ENCODE results near the gene ZNF148. TPM values are rescaled to one million over a fixed set of nuclear protein-coding genes. Genes with fewer than 3 reads are reported as not detected.

ZNF148 gene
- total RNA-seq, 1 experiment from 2014 or later, result 55.8 TPM

GRCh38 chr3:125353659-125354058 lies 21.5 kb downstream of the ZNF148 start:
- Histone ChIP-seq H3K36me3 (ENCODE audit: control insufficient read depth, insufficient read depth, low read length) (no peaks in the 10 kb centered on the region), H3K4me3 (ENCODE audit: low read depth in 2 of 2, low read length in 2 of 2) (no peak overlapping the region), H3K9me3 (ENCODE audit: control insufficient read depth, insufficient read depth, low read depth, low read length) (no peaks in the 10 kb centered on the region), H3K27ac (ENCODE audit: low read length) (no peak overlapping the region), H3K4me1 (ENCODE audit: control insufficient read depth, insufficient read depth, low read length) (peaks cover 10% of the 10 kb centered on the region; the same call in 1 of the 2 replicates), H3K27me3 (ENCODE audit: control insufficient read depth, insufficient read depth, low read length) (no peaks in the 10 kb centered on the region)
- ATAC-seq (no peak), DNase-seq (ENCODE audit: low read depth, low spot score) (no peak)
- TF ChIP-seq REST (IDR thresholded peaks at IDR 0.05; ENCODE audit: insufficient read depth in 1 of 2, low read depth in 2 of 2, low read length in 1 of 2), result no peak
- no peak for TF ChIP-seq SIN3A (IDR thresholded peaks at IDR 0.05; ENCODE audit: borderline replicate concordance, insufficient read depth, low read depth, low read length)
- TF ChIP-seq CTCF (IDR thresholded peaks at IDR 0.05), result no peak
- TF ChIP-seq TCF7L2 (IDR thresholded peaks at IDR 0.05; ENCODE audit: low read depth, low read length), result no peak
- no peak for TF ChIP-seq POLR2AphosphoS5 (IDR thresholded peaks at IDR 0.05; ENCODE audit: low read depth, low read length)
- ChIA-PET POLR2A (no interaction called here), CTCF (no interaction called here)
- BruUV-seq (replicated peaks), result no TSS peak
- intact Hi-C loops (cut with micrococcal nuclease; ENCODE audit: unreplicated experiment) (no loop called here), in situ Hi-C loops (cut with HindIII; ENCODE audit: low pct_unique_long_range_greater_than_20kb, low sequenced_read_pairs) (no loop called here)

GRCh38 chr3:125353128-125353527 lies 22.0 kb downstream of the ZNF148 start:
- POLR2A ChIA-PET, result no interaction called here
- TF ChIP-seq POLR2AphosphoS5 (IDR thresholded peaks at IDR 0.05; ENCODE audit: low read depth, low read length) (no peak), CTCF (IDR thresholded peaks at IDR 0.05) (no peak), TCF7L2 (IDR thresholded peaks at IDR 0.05; ENCODE audit: low read depth, low read length) (no peak), SIN3A (IDR thresholded peaks at IDR 0.05; ENCODE audit: borderline replicate concordance, insufficient read depth, low read depth, low read length) (no peak), REST (IDR thresholded peaks at IDR 0.05; ENCODE audit: insufficient read depth in 1 of 2, low read depth in 2 of 2, low read length in 1 of 2) (no peak)
- Histone ChIP-seq H3K27me3 (ENCODE audit: control insufficient read depth, insufficient read depth, low read length) (no peaks in the 10 kb centered on the region), H3K4me3 (ENCODE audit: low read depth in 2 of 2, low read length in 2 of 2) (no peak overlapping the region), H3K9me3 (ENCODE audit: control insufficient read depth, insufficient read depth, low read depth, low read length) (no peaks in the 10 kb centered on the region), H3K4me1 (ENCODE audit: control insufficient read depth, insufficient read depth, low read length) (peaks cover 10% of the 10 kb centered on the region; the same call in 1 of the 2 replicates), H3K36me3 (ENCODE audit: control insufficient read depth, insufficient read depth, low read length) (no peaks in the 10 kb centered on the region), H3K27ac (ENCODE audit: low read length) (no peak overlapping the region)
- in situ Hi-C loops (cut with HindIII; ENCODE audit: low pct_unique_long_range_greater_than_20kb, low sequenced_read_pairs) (no loop called here), intact Hi-C loops (cut with micrococcal nuclease; ENCODE audit: unreplicated experiment) (no loop called here)
- CTCF ChIA-PET, result no interaction called here
- no TSS peak for BruUV-seq (replicated peaks)
- no peak for ATAC-seq
- DNase-seq (ENCODE audit: low read depth, low spot score), result no peak
